Pancreas (tissue), 10 donors: ENCODE data around the gene CEP55. TPM values are rescaled to one million over a fixed set of nuclear protein-coding genes. Genes with fewer than 3 reads are reported as not detected.
A peak's percentile ranks its signal among the peaks of the same experiment; 100 is the strongest.

Experiments
- ATAC-seq, 4 donors: fragments of 200-7000 bp; cut with Tn5 transposase; one replicate each; pipeline versions ENCODE4 v1.8.0 to v1.9.1; 2020; ENCODE audit warnings: mild to moderate bottlenecking in 4 of 4, moderate library complexity in 4 of 4
- DNase-seq, 6 donors: peaks; one replicate each; pipeline ENCODE4 v3.0.0-alpha.2; 2020
- FAIRE-seq: peaks from 2 replicates; lab custom pipeline; 2012; peaks lifted over from hg19 to GRCh38; lab: Jason Lieb, UNC
- H3K27ac ChIP-seq, 4 donors: fragments of 200-600 bp; sonication (generic); 1 replicate in 3 of 4; 2 replicates in 1 of 4; pipeline versions ENCODE4 v1.5.0 to v1.8.0; 2020
- H3K27me3 ChIP-seq, 4 donors: fragments of 200-600 bp; one replicate each; pipeline ENCODE4 v1.8.0; 2021
- H3K36me3 ChIP-seq, 3 donors: fragments of 200-600 bp; sonication (generic) in 1 of 3; one replicate each; pipeline versions ENCODE4 v1.5.0 to v1.8.0; 2020 to 2021
- H3K4me1 ChIP-seq, 3 donors: fragments of 200-600 bp; one replicate each; pipeline ENCODE4 v1.8.0; 2021
- H3K4me3 ChIP-seq, 4 donors: fragments of 200-600 bp; sonication (generic) in 2 of 4; one replicate each; pipeline versions ENCODE4 v1.5.0 to v1.8.0; 2020 to 2021
- H3K9me3 ChIP-seq, 4 donors: fragments of 200-600 bp; one replicate each; pipeline ENCODE4 v1.8.0; 2021
- WGBS, 2 donors: extraction: QIAGEN DNeasy Blood & Tissue Kit; methylation state at CpG; one replicate each; pipeline ENCODE4 v1.1.7; 2013; 5-methylcytosine and 5-hydroxymethylcytosine counted together
- intact Hi-C, 3 donors: fragments of 100-400 bp; cut with DNase I; formaldehyde crosslinking; loops; one replicate each; pipeline versions ENCODE4 v1.11.1 to v1.14.2; 2022
- polyA plus RNA-seq, 2 donors: library from polyadenylated mRNA; stranded (reverse); fragments of 200-250 nt; gene quantifications; one replicate each; pipeline ENCODE4 v1.2.3, GENCODE V29; 2013
- total RNA-seq, 6 donors: library from RNA; stranded (reverse); fragmentation: NEBNext Ultra II Directional in 4 of 6; extraction: Animal tissue kit (Norgen Biotek cat#: 25700) in 4 of 6; gene quantifications; one replicate each; pipeline versions ENCODE4 v1.2.1 to v1.2.4, GENCODE V29; 2021 to 2023
- TF ChIP-seq, protein P1 (sequence below), 4 donors: fragments of 200-600 bp; sonication (generic) in 3 of 4; IDR thresholded peaks; one replicate each; pipeline versions ENCODE4 v1.5.0 to v1.8.0; 2021; ENCODE audit warnings: antibody characterized with exemption in 4 of 4
- donor health status: healthy with polysubstance abuse.
- donor health status: DM: no; HTN: no; CAD: no; lungs with moderate emphysema.
- donor health status: DM: no; HTN: no; CAD: no.
- donor health status: control.
- donor health status: control.
- donor health status: Bipolar disorder and iron deficiency.
- donor health status: DM: yes; HTN: yes; CAD: no.
- donor health status: DM: no; HTN: no; CAD: no.
- donor health status: DM: no; HTN: no; CAD: no.
- donor health status: DM: yes; HTN: yes; CAD: no.

The CEP55 gene
- total and polyA plus RNA-seq, 8 donors: 0.07 to 0.94 (median 0.25) TPM; not detected in 1

DNA sequence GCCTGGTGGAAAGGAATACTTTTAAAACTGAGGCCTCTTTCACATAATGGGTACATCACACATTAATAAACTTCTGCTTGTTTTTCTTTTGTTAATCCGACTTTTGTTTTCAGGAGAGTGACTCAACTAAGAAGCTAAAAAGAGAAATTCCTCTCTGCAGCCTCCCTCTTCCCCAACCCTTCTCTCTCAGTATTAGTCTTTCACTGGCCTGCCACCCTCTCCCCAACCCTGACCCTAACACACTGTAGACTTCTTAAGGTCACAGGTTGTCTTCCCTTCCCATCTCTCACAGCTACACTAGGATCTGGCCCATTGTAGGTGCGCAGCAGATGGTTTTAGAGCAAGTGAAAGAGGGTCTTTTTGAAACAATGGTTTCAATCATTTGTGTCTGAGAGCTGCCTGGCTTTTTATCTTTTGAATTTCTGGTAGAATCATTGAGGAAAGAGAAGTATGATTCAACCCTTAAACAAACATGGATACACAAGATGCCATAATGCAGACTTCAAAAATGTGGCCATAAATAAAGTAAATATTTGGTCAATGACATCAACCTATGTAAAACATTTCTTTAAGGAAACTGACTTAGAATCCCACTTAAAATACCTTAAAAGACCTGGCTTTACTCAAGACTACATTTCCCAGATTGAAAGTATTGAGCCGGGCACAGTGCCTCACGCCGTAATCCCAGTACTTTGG, 52.1 kb downstream of the CEP55 start:
- H3K27me3 ChIP-seq: no peaks in the 10 kb centered on the region
- TF ChIP-seq, protein P1, sequence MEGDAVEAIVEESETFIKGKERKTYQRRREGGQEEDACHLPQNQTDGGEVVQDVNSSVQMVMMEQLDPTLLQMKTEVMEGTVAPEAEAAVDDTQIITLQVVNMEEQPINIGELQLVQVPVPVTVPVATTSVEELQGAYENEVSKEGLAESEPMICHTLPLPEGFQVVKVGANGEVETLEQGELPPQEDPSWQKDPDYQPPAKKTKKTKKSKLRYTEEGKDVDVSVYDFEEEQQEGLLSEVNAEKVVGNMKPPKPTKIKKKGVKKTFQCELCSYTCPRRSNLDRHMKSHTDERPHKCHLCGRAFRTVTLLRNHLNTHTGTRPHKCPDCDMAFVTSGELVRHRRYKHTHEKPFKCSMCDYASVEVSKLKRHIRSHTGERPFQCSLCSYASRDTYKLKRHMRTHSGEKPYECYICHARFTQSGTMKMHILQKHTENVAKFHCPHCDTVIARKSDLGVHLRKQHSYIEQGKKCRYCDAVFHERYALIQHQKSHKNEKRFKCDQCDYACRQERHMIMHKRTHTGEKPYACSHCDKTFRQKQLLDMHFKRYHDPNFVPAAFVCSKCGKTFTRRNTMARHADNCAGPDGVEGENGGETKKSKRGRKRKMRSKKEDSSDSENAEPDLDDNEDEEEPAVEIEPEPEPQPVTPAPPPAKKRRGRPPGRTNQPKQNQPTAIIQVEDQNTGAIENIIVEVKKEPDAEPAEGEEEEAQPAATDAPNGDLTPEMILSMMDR (IDR thresholded peaks at IDR 0.05): no peak
- FAIRE-seq (no peak), DNase-seq (no peak), ATAC-seq (no peak)
- H3K4me3 ChIP-seq: no peak overlapping the region
- WGBS, 2 donors: 89 to 90% methylated on average over 5 of the region's 5 CpGs
- no peaks in the 10 kb centered on the region for H3K4me1 ChIP-seq
- no peak overlapping the region for H3K27ac ChIP-seq
- no peaks in the 10 kb centered on the region for H3K36me3 ChIP-seq
- no peaks in the 10 kb centered on the region for H3K9me3 ChIP-seq
- intact Hi-C loops: no loop called here

DNA sequence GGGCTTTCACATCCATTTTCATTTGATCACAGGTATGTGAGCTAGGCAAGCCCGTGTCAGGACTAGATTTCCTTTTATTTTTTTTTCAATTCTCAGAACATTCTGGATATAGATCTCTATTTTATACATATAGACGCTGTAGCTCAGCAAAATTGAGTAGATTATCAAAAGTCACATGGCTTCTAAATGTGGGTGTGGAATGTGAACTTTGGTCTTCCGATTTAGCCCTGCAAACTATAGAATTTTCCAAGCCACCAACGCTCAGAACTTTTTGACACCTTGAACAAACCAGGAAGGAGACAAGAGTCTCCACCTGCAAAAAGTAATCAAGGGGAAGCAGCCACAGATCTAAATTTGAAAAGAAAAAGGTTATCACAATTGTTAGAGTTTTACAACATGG, 54.2 kb downstream of the CEP55 start:
- DNase-seq: no peak
- intact Hi-C loops: no loop called here
- TF ChIP-seq, protein P1 (IDR thresholded peaks at IDR 0.05): no peak
- H3K27ac ChIP-seq: no peak overlapping the region
- no peaks in the 10 kb centered on the region for H3K27me3 ChIP-seq
- no peaks in the 10 kb centered on the region for H3K36me3 ChIP-seq
- WGBS, 2 donors: 57 to 69% methylated on average over 4 of the region's 4 CpGs
- no peaks in the 10 kb centered on the region for H3K4me1 ChIP-seq
- FAIRE-seq: peak; percentile 20
- no peaks in the 10 kb centered on the region for H3K9me3 ChIP-seq
- H3K4me3 ChIP-seq: no peak overlapping the region
- ATAC-seq: no peak

DNA sequence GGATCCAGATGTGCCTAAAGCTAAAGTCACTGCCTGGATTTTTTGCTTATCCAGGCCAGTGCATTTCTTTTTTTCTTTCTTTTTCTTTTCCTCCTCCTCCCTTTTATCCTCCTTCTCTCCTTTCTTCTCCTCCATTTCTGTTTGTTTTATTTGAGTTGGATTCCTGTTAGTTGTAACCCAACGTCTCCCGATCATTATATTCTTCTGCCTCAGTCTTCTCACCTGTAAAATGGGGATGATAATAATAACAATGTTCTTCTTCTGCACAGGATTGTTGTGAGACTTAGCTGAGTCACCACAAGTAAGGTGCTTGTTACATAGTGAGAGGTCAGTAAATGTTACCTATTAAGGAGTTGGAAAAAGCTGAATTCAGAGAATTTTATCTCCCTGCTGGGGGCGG, 56.4 kb downstream of the CEP55 start:
- Histone ChIP-seq H3K27me3 (no peaks in the 10 kb centered on the region), H3K36me3 (no peaks in the 10 kb centered on the region), H3K27ac (no peak overlapping the region), H3K9me3 (no peaks in the 10 kb centered on the region), H3K4me3 (no peak overlapping the region), H3K4me1 (no peaks in the 10 kb centered on the region)
- TF ChIP-seq, protein P1 (IDR thresholded peaks at IDR 0.05): no peak
- WGBS, 2 donors: 80 to 91% methylated on average over 3 of the region's 3 CpGs
- DNase-seq (no peak), ATAC-seq (no peak), FAIRE-seq (no peak)
- intact Hi-C loops: no loop called here

DNA sequence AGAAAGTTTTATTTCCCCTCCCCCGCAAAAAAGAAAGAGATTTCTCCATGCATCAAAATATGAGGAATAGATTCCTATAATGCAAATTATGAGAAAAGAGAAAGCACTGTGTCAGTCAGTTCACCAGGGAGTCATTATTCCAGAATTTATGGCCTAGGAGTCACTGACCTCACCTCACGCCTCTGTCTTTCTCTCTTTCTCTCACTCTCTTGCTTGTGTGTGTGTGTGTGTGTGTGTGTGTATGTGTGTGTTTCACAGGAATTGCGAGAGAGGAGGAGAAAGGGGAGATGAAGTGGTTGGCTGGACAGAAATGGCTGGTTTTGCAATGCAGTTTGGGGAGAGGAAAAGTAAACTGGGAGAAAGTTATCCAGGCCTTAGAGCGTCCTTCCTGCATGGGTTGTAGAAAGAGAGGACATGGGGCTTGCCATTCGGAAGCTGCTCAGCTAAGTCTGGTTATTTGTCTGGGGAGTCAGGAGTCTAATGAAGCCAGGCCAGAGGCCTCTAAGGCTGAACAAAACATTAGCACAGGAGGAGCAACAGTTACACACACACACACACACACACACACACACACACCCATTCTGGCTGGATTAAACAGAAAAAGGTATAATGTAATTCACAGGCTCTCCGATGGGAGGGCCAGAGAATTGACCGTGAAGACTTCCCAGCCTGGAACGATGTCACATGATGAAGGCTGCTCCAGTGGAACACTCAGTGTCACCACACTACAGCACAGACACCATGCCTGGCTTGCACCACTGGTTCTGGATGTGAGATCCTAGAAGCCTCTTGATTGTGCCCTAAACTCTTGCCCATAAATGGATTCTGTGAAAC, 57.3 kb downstream of the CEP55 start:
- WGBS, 2 donors: 71 to 82% methylated on average over 8 of the region's 8 CpGs
- no peaks in the 10 kb centered on the region for H3K9me3 ChIP-seq
- no peak overlapping the region for H3K4me3 ChIP-seq
- FAIRE-seq: no peak
- H3K27ac ChIP-seq: no peak overlapping the region
- TF ChIP-seq, protein P1 (IDR thresholded peaks at IDR 0.05): no peak
- no peaks in the 10 kb centered on the region for H3K27me3 ChIP-seq
- ATAC-seq: peak in 1 of 4 donors; percentile 7
- intact Hi-C loops: no loop called here
- DNase-seq: no peak
- H3K4me1 ChIP-seq: no peaks in the 10 kb centered on the region
- no peaks in the 10 kb centered on the region for H3K36me3 ChIP-seq

DNA sequence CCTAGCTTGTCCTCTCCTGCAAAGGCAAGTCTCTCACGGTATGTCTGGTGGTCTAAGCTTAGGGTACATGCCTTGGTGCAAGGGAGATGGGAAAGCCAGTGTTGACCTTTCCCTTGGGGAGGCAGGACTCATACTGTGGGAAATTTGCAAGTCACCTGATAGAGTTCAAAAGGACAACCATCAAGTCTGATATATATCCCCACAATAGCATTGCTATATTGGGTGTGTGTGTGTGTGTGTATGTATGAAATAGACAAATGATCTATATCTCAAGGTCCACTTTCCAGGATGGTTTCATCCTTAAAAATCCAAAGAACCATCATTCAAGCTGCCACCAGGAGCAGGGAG, 57.9 kb downstream of the CEP55 start:
- Histone ChIP-seq H3K4me3 (no peak overlapping the region), H3K27me3 (no peaks in the 10 kb centered on the region), H3K36me3 (no peaks in the 10 kb centered on the region), H3K4me1 (no peaks in the 10 kb centered on the region), H3K9me3 (no peaks in the 10 kb centered on the region), H3K27ac (no peak overlapping the region)
- DNase-seq (no peak), ATAC-seq (no peak), FAIRE-seq (no peak)
- TF ChIP-seq, protein P1 (IDR thresholded peaks at IDR 0.05): no peak
- intact Hi-C loops: no loop called here
- WGBS, 2 donors: 53 to 79% methylated on average over 1 of the region's 1 CpG
